Activated CD8-positive, alpha-beta T cell treated with anti-CD3 and anti-CD28 coated beads for 36 hours (primary cell): ENCODE data around the gene DTX3. TPM values are rescaled to one million over a fixed set of nuclear protein-coding genes. Genes with fewer than 3 reads are reported as not detected.
"Not testable (repeated sequence)": the region's sequence is repeated elsewhere in the genome, so short reads cannot be mapped to it uniquely, and the experiment has no call there.

Experiments used
- ATAC-seq: fragments of 200-7000 bp; cut with Tn5 transposase; one replicate; pipeline ENCODE4 v1.10.0; 2021; ENCODE audit warnings: mild to moderate bottlenecking, moderate library complexity
- CTCF ChIA-PET: fragments of 350-600 bp; sonication (Branson Sonifier 250); formaldehyde crosslinking; loops from one replicate; lab custom pipeline; 2021; ENCODE audit warnings: antibody characterized with exemption; lab: Charles Lee
- POLR2A ChIA-PET: fragments of 350-600 bp; sonication (Branson Sonifier 250); formaldehyde crosslinking; loops from one replicate; lab custom pipeline; 2021; ENCODE audit warnings: antibody characterized with exemption; lab: Charles Lee
- DNase-seq: peaks from one replicate; pipeline ENCODE4 v3.0.0-alpha.2; 2020
- H3K27ac Mint-ChIP-seq: one replicate; pipeline ENCODE4 v1.8.0; 2021; ENCODE audit warnings: mild to moderate bottlenecking, mixed read lengths
- H3K27me3 Mint-ChIP-seq: one replicate; pipeline ENCODE4 v1.8.0; 2021; ENCODE audit warnings: mixed read lengths
- H3K36me3 Mint-ChIP-seq: one replicate; pipeline ENCODE4 v1.8.0; 2021; ENCODE audit warnings: low read depth, mixed read lengths
- H3K4me1 Mint-ChIP-seq: one replicate; pipeline ENCODE4 v1.8.0; 2021; ENCODE audit warnings: low read depth, mixed read lengths
- H3K4me3 Mint-ChIP-seq: one replicate; pipeline ENCODE4 v1.8.0; 2021; ENCODE audit warnings: mild to moderate bottlenecking, moderate library complexity, mixed read lengths
- H3K9me3 Mint-ChIP-seq: one replicate; pipeline ENCODE4 v1.8.0; 2021; ENCODE audit warnings: mixed read lengths
- CTCF ChIP-seq: fragments of 200-600 bp; IDR thresholded peaks from one replicate; pipeline ENCODE4 v1.8.0; 2022; ENCODE audit warnings: antibody characterized with exemption, mild to moderate bottlenecking
- intact Hi-C: fragments of 100-400 bp; cut with micrococcal nuclease; formaldehyde crosslinking; loops from one replicate; pipeline ENCODE4 v1.10.0; 2022
- total RNA-seq, 2 experiments: library from RNA; stranded (reverse); gene quantifications; one replicate each; pipeline ENCODE4 v1.2.3, GENCODE V29; 2021

DTX3 gene
- total RNA-seq, 2 experiments from 2014 or later: 13.7 to 15.1 TPM

GRCh38 chr12:57617942-57618341, 13.3 kb downstream of the DTX3 start:
- Mint-ChIP-seq H3K4me3 (no peak overlapping the region), H3K36me3 (no peaks in the 10 kb centered on the region), H3K4me1 (peaks cover 19% of the 10 kb centered on the region), H3K9me3 (no peaks in the 10 kb centered on the region), H3K27ac (no peak overlapping the region), H3K27me3 (peaks cover 54% of the 10 kb centered on the region)
- intact Hi-C loops: no loop called here
- no peak for TF ChIP-seq CTCF
- POLR2A ChIA-PET: no interaction called here
- no peak for DNase-seq
- CTCF ChIA-PET: no interaction called here
- ATAC-seq: no peak

- DNase-seq, intact Hi-C loops, ATAC-seq, H3K36me3 Mint-ChIP-seq, H3K9me3 Mint-ChIP-seq, H3K4me3 Mint-ChIP-seq, H3K27ac Mint-ChIP-seq: not testable (repeated sequence)
- peaks cover 19% of the 10 kb centered on the region for H3K4me1 Mint-ChIP-seq
- POLR2A ChIA-PET: interaction anchor here (2.6 kb wide), 1 partner anchor 27 kb away, joined by 13 read pairs; the partner anchor contains the start of gene PIP4K2C
- H3K27me3 Mint-ChIP-seq: peaks cover 58% of the 10 kb centered on the region
- CTCF ChIA-PET: interaction anchor here (3.2 kb wide), 1 partner anchor 14 kb away, joined by 28 read pairs; the partner anchor contains the start of gene B4GALNT1
Measured at GRCh38 chr12:57618431-57618830, 13.8 kb downstream of the DTX3 start.

GRCh38 chr12:57618966-57619433, 14.4 kb downstream of the DTX3 start:
- H3K4me1 Mint-ChIP-seq: peaks cover 19% of the 10 kb centered on the region
- no peak overlapping the region for H3K4me3 Mint-ChIP-seq
- ATAC-seq: no peak
- intact Hi-C loops: no loop called here
- H3K27ac Mint-ChIP-seq: no peak overlapping the region
- ChIA-PET CTCF (interaction anchor here (0.8 to 7.3 kb wide), 4 partner anchors 7 to 72 kb away, joined by 4 to 124 read pairs (median 22); partner anchors contain the start of genes ARHGEF25, B4GALNT1 and DCTN2), POLR2A (interaction anchor here (2.6 kb wide), 1 partner anchor 28 kb away, joined by 13 read pairs; the partner anchor contains the start of gene PIP4K2C)
- no peak for DNase-seq
- TF ChIP-seq CTCF: no peak
- peaks cover 64% of the 10 kb centered on the region for H3K27me3 Mint-ChIP-seq
- no peaks in the 10 kb centered on the region for H3K9me3 Mint-ChIP-seq
- no peaks in the 10 kb centered on the region for H3K36me3 Mint-ChIP-seq

- ChIA-PET POLR2A (interaction anchor here (0.6 to 2.6 kb wide), 5 partner anchors 10 to 192 kb away, joined by 3 to 13 read pairs (median 3); partner anchors contain the start of gene PIP4K2C), CTCF (interaction anchor here (0.8 to 7.3 kb wide), 13 partner anchors 8 to 164 kb away, joined by 3 to 124 read pairs (median 6); partner anchors contain the start of genes ARHGEF25, B4GALNT1, DCTN2 and PIP4K2C)
- ATAC-seq (peak; percentile 28), DNase-seq (peak; percentile 32)
- TF ChIP-seq CTCF: no peak
- intact Hi-C loops: no loop called here
- H3K27me3 Mint-ChIP-seq: peaks cover 65% of the 10 kb centered on the region
- H3K36me3 Mint-ChIP-seq: no peaks in the 10 kb centered on the region
- no peaks in the 10 kb centered on the region for H3K9me3 Mint-ChIP-seq
- no peak overlapping the region for H3K27ac Mint-ChIP-seq
- no peak overlapping the region for H3K4me3 Mint-ChIP-seq
- H3K4me1 Mint-ChIP-seq: peaks cover 17% of the 10 kb centered on the region
Measured at GRCh38 chr12:57619434-57620244, 15.0 kb downstream of the DTX3 start.

GRCh38 chr12:57620245-57620935, 15.8 kb downstream of the DTX3 start:
- ATAC-seq (no peak), DNase-seq (no peak)
- Mint-ChIP-seq H3K27me3 (peaks cover 72% of the 10 kb centered on the region), H3K9me3 (no peaks in the 10 kb centered on the region), H3K4me1 (peaks cover 17% of the 10 kb centered on the region), H3K4me3 (peak overlapping the region; percentile 64), H3K27ac (no peak overlapping the region), H3K36me3 (no peaks in the 10 kb centered on the region)
- ChIA-PET POLR2A (interaction anchor here (0.7 to 2.6 kb wide), 9 partner anchors 9 to 45 kb away, joined by 3 to 13 read pairs (median 4); partner anchors contain the start of genes ARHGEF25 and PIP4K2C), CTCF (interaction anchor here (0.8 to 7.3 kb wide), 24 partner anchors 9 to 165 kb away, joined by 3 to 124 read pairs (median 5); partner anchors contain the start of genes ARHGEF25, B4GALNT1 and PIP4K2C)
- no peak for TF ChIP-seq CTCF
- intact Hi-C loops: no loop called here
